H1 (cell line): Measurements from ENCODE around the gene ARHGEF16. TPM values are rescaled to one million over a fixed set of nuclear protein-coding genes. Genes with fewer than 3 reads are reported as not detected.

Experiments used
- YY1 ChIP-seq: IDR thresholded peaks from 2 replicates; pipeline ENCODE4 v1.6.1; 2011; ENCODE audit warnings: low read depth, mild to moderate bottlenecking, low read length
- polyA plus RNA-seq, 7 experiments: library from polyadenylated mRNA; depleted of rRNA in 3 of 7; stranded (reverse) in 5 of 7; unstranded in 2 of 7; fragments of >200 nt in 5 of 7; fragments of 200-250 nt in 2 of 7; gene quantifications; 1 replicate in 5 of 7; 2 replicates in 1 of 7; 4 replicates in 1 of 7; pipeline versions ENCODE4 v1.2.1 to v1.2.3, GENCODE V29; 2011 to 2013; ENCODE audit warnings: missing spikeins in 2 of 7, mixed read lengths in 2 of 7
- total RNA-seq: library from RNA; stranded (reverse); fragmentation: NEBNext Ultra II Directional; extraction: Animal tissue kit (Norgen Biotek cat#: 25700); gene quantifications from 2 replicates; pipeline ENCODE4 v1.2.1, GENCODE V29; 2021

ARHGEF16 gene
- total and polyA plus RNA-seq, 2 of the 8 experiments (the other 6 are each of a cell fraction or from before 2014, with no cell fraction given): 18.3 to 20.7 TPM

- TF ChIP-seq YY1: no peak
Observed at GRCh38 chr1:3514404-3514803, 59.9 kb downstream of the ARHGEF16 start (continued).
